GM12878 (cell line): ENCODE results near the gene ZC3H15. TPM values are rescaled to one million over a fixed set of nuclear protein-coding genes. Genes with fewer than 3 reads are reported as not detected.

Source experiments
- ATAC-seq: fragments of 200-7000 bp; cut with Tn5 transposase; 3 replicates; pipeline ENCODE4 v1.9.1; 2020; ENCODE audit warnings: mild to moderate bottlenecking, moderate library complexity
- BruUV-seq: library from RNA; stranded (reverse); fragments of 400-500 nt; replicated peaks from 2 replicates; lab custom pipeline; 2021; lab: Mats Ljungman, UMichigan
- CTCF ChIA-PET: fragments of 300-600 bp; sonication (Branson Sonifier 250); formaldehyde crosslinking; extraction: SDS; loops from one replicate; lab custom pipeline; 2021; ENCODE audit warnings: inconsistent platforms; lab: Yijun Ruan, JAX
- POLR2A ChIA-PET: fragments of 350-600 bp; formaldehyde crosslinking; extraction: SDS; loops from one replicate; lab custom pipeline; 2021; ENCODE audit warnings: inconsistent platforms; lab: Charles Lee
- RAD21 ChIA-PET: fragments of 300-600 bp; sonication (Branson Sonifier 250); formaldehyde crosslinking; loops from one replicate; lab custom pipeline; 2023; ENCODE audit warnings: antibody characterized with exemption; ENCODE audit not compliant: unreplicated experiment; lab: Charles Lee
- SMC1A ChIA-PET: fragments of 300-600 bp; sonication (Branson Sonifier 250); formaldehyde crosslinking; loops from one replicate; lab custom pipeline; 2023; ENCODE audit not compliant: unreplicated experiment, uncharacterized antibody; lab: Charles Lee
- DNase-seq: peaks from one replicate; pipeline ENCODE4 v3.0.0-alpha.2; 2011; ENCODE audit warnings: low read depth, low spot score
- FAIRE-seq: peaks from 3 replicates; lab custom pipeline; 2011; peaks lifted over from hg19 to GRCh38; lab: Jason Lieb, UNC
- H2AFZ ChIP-seq: 2 replicates; pipeline ENCODE4 v1.6.0; 2011; ENCODE audit warnings: low read depth, low read length, control low read depth; ENCODE audit not compliant: control insufficient read depth
- H3K27ac ChIP-seq: 2 replicates; pipeline ENCODE4 v1.5.1; 2011; ENCODE audit warnings: control low read depth; ENCODE audit not compliant: control insufficient read depth, insufficient read depth
- H3K27me3 ChIP-seq, 2 experiments: replicated peaks in 1 of 2; 2 replicates each; pipeline versions ENCODE4 v1.6.0 to v1.6.1; 2011; ENCODE audit warnings: low read length in 1 of 2; ENCODE audit not compliant: control insufficient read depth in 2 of 2, insufficient read depth in 2 of 2
- H3K36me3 ChIP-seq, 2 experiments: 2 replicates each; pipeline ENCODE4 v1.5.1; 2011; ENCODE audit warnings: low read length in 1 of 2; ENCODE audit not compliant: control insufficient read depth in 2 of 2, insufficient read depth in 2 of 2
- H3K4me1 ChIP-seq: 2 replicates; pipeline ENCODE4 v1.6.1; 2011; ENCODE audit warnings: mild to moderate bottlenecking, low read length, moderate library complexity, mixed read lengths; ENCODE audit not compliant: control insufficient read depth, insufficient read depth
- H3K4me2 ChIP-seq: 2 replicates; pipeline ENCODE4 v1.6.0; 2011; ENCODE audit warnings: control low read depth; ENCODE audit not compliant: control insufficient read depth, insufficient read depth
- H3K4me3 ChIP-seq: fragments of 200-600 bp; sonication (generic); 2 replicates; pipeline ENCODE4 v1.5.1; 2016
- H3K79me2 ChIP-seq: 2 replicates; pipeline ENCODE4 v1.6.0; 2011; ENCODE audit warnings: low read length; ENCODE audit not compliant: control insufficient read depth, insufficient read depth
- H3K9ac ChIP-seq: 2 replicates; pipeline ENCODE4 v1.8.0; 2011; ENCODE audit warnings: low read length, control low read depth, mixed read lengths; ENCODE audit not compliant: control insufficient read depth, insufficient read depth
- H3K9me3 ChIP-seq: replicated peaks from 3 replicates; pipeline ENCODE4 v1.5.1; 2011; ENCODE audit warnings: mild to moderate bottlenecking, low read length; ENCODE audit not compliant: control insufficient read depth, insufficient read depth
- H4K20me1 ChIP-seq: 2 replicates; pipeline ENCODE4 v1.6.0; 2011; ENCODE audit not compliant: control insufficient read depth, insufficient read depth
- CREM ChIP-seq: IDR thresholded peaks from 2 replicates; pipeline ENCODE4 v1.6.1; 2014; ENCODE audit warnings: antibody characterized with exemption, low read depth
- RAD21 ChIP-seq: IDR thresholded peaks from 2 replicates; pipeline ENCODE4 v1.6.1; 2011; ENCODE audit warnings: mild to moderate bottlenecking, low read depth, low read length, moderate library complexity; ENCODE audit not compliant: insufficient read depth
- SIX5 ChIP-seq: IDR thresholded peaks from 2 replicates; pipeline ENCODE4 v1.6.1; 2011; ENCODE audit warnings: mild to moderate bottlenecking, low read depth, low read length, moderate library complexity; ENCODE audit not compliant: severe bottlenecking
- SMC3 ChIP-seq: IDR thresholded peaks from 2 replicates; pipeline ENCODE4 v1.6.1; 2011; ENCODE audit warnings: low read length, improper control_type of control experiment, borderline replicate concordance
- WGBS: methylation state at CpG from one replicate; pipeline ENCODE4 v1.1.6; 2016; ENCODE audit warnings: low lambda C conversion rate; ENCODE audit not compliant: insufficient replicate concordance, insufficient coverage; ENCODE audit errors: missing lambda C conversion rate; 5-methylcytosine and 5-hydroxymethylcytosine counted together
- in situ Hi-C: fragments of 300-500 bp; cut with MboI; formaldehyde crosslinking; loops from 9 replicates; pipeline ENCODE4 v1.14.3; 2018; ENCODE audit warnings: mixed read lengths
- intact Hi-C: fragments of 100-400 bp; cut with micrococcal nuclease; formaldehyde crosslinking; loops from one replicate; pipeline ENCODE4 v1.14.2; 2022; ENCODE audit not compliant: unreplicated experiment
- polyA plus RNA-seq, 11 experiments: library from polyadenylated mRNA; depleted of rRNA in 4 of 11; unstranded in 6 of 11; stranded (reverse) in 5 of 11; fragments of >200 nt; fragmentation: Nextera tagmentation in 4 of 11; fragmentation: Illumina TruSeq in 1 of 11; extraction: Ambion mirVana in 4 of 11; extraction: Trizol in 1 of 11; gene quantifications; 1 replicate in 1 of 11; 2 replicates in 10 of 11; pipeline versions ENCODE4 v1.2.1 to v1.2.3, GENCODE V29; 2011 to 2016; ENCODE audit warnings: inconsistent platforms in 2 of 11, missing spikeins in 2 of 11, low read depth in 1 of 11
- total RNA-seq, 4 experiments: library from RNA; depleted of rRNA in 3 of 4; stranded (reverse); fragments of >200 nt in 3 of 4; fragmentation: Illumina TruSeq in 1 of 4; extraction: Trizol in 1 of 4; gene quantifications; 2 replicates each; pipeline versions ENCODE4 v1.2.1 to v1.2.3, GENCODE V29; 2013 to 2021
- TF ChIP-seq, protein P1 (sequence below), 3 experiments: IDR thresholded peaks in 2 of 3; conservative IDR thresholded peaks in 1 of 3; 2 replicates each; pipeline ENCODE4 v1.5.1; 2011; ENCODE audit warnings: low read depth in 3 of 3, low read length in 3 of 3, mild to moderate bottlenecking in 3 of 3, control low read depth in 2 of 3, moderate library complexity in 2 of 3, inconsistent platforms in 1 of 3, mixed read lengths in 1 of 3; ENCODE audit not compliant: control insufficient read depth in 2 of 3, insufficient read depth in 1 of 3; ENCODE audit errors: extremely low read depth in 1 of 3

ZC3H15 gene
- total and polyA plus RNA-seq, 10 of the 15 experiments (the other 5 are each of a cell fraction or from before 2014, with no cell fraction given), result 51.5 to 152 (median 123) TPM

DNA sequence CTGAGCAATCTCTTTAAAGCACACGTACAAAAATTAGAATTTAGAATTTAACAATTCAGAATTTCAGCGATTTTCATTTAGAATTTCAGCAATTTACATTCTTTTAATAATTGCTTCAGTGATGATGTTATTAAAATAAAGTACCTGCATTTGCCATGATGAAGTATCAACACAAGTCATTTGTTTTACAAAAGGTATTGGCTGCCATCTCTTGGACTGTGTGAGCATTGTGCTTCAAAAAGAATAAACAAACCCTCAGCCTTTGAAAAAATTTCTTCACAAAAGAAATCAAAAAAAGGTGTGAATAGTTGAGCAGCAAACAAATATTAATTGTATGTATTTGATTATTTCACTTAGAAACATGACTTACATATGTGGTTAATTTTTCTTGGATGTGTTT is 27.1 kb upstream of the ZC3H15 start:
- no peaks in the 10 kb centered on the region for H3K4me1 ChIP-seq
- no peak overlapping the region for H3K4me3 ChIP-seq
- H3K27ac ChIP-seq, result no peak overlapping the region
- H3K79me2 ChIP-seq, result no peaks in the 10 kb centered on the region
- no TSS peak for BruUV-seq
- ChIA-PET CTCF (interaction anchor here (1.6 kb wide), 1 partner anchor 200 kb away, joined by 9 read pairs; no protein-coding TSS in a partner anchor), SMC1A (no interaction called here), POLR2A (no interaction called here), RAD21 (no interaction called here)
- TF ChIP-seq RAD21 (peak; percentile 66), CREM (no peak), SIX5 (no peak), SMC3 (peak; percentile 29; the same call in 1 of the 2 replicates)
- TF ChIP-seq, protein P1, sequence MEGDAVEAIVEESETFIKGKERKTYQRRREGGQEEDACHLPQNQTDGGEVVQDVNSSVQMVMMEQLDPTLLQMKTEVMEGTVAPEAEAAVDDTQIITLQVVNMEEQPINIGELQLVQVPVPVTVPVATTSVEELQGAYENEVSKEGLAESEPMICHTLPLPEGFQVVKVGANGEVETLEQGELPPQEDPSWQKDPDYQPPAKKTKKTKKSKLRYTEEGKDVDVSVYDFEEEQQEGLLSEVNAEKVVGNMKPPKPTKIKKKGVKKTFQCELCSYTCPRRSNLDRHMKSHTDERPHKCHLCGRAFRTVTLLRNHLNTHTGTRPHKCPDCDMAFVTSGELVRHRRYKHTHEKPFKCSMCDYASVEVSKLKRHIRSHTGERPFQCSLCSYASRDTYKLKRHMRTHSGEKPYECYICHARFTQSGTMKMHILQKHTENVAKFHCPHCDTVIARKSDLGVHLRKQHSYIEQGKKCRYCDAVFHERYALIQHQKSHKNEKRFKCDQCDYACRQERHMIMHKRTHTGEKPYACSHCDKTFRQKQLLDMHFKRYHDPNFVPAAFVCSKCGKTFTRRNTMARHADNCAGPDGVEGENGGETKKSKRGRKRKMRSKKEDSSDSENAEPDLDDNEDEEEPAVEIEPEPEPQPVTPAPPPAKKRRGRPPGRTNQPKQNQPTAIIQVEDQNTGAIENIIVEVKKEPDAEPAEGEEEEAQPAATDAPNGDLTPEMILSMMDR (IDR thresholded peaks at IDR 0.05 in 2 of 3, conservative IDR thresholded peaks at IDR 0.05 in 1 of 3; ENCODE audit: control insufficient read depth in 2 of 3, extremely low read depth in 1 of 3, insufficient read depth in 1 of 3, low read depth in 3 of 3, low read length in 3 of 3), result peak; percentile 19 to 43 (median 21); a peak in 3 of 6 replicates
- no peaks in the 10 kb centered on the region for H4K20me1 ChIP-seq
- H3K4me2 ChIP-seq, result no peak overlapping the region
- H3K36me3 ChIP-seq, result no peaks in the 10 kb centered on the region
- no peak overlapping the region for H2AFZ ChIP-seq
- H3K9ac ChIP-seq, result no peak overlapping the region
- no peaks in the 10 kb centered on the region for H3K9me3 ChIP-seq
- FAIRE-seq (peak; percentile 73), ATAC-seq (peak; percentile 27; the same call in 1 of the 3 replicates), DNase-seq (no peak)
- intact Hi-C loops, result loop anchor here (2.0 to 5.0 kb wide), 2 partner anchors 196 to 937 kb away; no protein-coding TSS in a partner anchor
- in situ Hi-C loops, result loop anchor here (25.0 kb wide), 1 partner anchor 822 kb away; no protein-coding TSS in a partner anchor
- no peaks in the 10 kb centered on the region for H3K27me3 ChIP-seq
- WGBS, result 100% methylated on average over 2 of the region's 2 CpGs
